Midbrain (tissue), 1 donor: ENCODE measurements around the gene CEP250.
"Not testable (repeated sequence)": the region's sequence is repeated elsewhere in the genome, so short reads cannot be mapped to it uniquely, and the experiment has no call there.

ENCODE experiments used
- DNase-seq: peaks from one replicate; lab custom pipeline; 2025; lab: John Stamatoyannopoulos, UW

Gene CEP250

DNA sequence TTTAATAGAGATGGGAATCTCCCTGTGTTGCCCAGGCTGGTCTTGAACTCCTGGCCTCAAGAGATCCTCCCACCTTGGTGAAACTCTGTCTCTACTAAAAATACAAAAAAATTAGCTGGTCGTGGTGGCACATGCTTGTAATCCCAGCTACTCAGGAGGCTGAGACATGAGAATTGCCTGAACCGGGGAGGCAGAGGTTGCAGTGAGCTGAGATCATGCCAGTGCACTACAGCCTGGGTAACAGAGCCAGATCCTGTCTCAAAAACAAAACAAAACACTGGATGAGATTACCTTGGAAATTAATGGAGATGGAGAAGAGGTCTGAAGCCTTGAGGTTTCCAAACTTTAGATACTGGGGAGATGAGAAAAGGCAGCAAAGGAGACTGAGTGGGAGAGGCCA is 2.1 kb downstream of the CEP250 start:
- not testable (repeated sequence) for DNase-seq

DNA sequence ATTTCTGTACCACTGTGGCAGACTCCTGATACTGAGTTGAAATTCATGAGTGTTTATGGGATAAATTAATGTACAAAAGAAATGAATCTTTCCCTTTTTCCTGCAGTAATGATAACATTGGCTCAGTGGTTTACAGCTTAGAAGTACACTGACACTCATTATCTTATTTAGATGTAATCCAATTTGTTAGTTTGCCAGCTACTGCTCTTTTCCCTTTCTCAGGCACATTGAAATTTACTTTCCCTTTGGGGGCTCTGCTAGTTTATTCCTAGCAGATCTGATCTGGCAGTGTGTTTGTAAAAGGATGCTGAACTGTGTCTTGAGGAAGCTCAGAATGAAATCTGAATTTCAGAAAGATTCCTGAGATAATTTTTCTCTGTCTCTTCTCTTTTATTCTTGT is 3.0 kb downstream of the CEP250 start:
- DNase-seq = no peak

DNA sequence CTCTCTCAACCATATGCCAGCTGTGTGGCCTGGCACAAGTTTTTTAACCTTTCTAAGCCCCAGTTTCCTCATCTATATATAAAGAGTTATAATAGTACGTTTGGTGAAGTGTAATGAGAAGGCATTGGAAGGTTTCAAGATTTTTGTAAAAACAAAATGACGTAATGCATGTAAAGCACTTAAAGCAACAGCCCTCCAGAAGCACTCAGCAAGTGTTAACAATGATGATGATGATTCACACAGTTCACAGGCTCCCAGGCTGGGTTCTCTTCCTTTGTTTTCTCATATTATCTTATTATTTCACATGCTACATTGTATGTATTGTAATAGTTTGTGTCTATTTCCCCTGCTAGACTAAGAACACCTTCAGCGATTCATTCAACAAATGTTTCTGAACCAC is 6.2 kb downstream of the CEP250 start:
- DNase-seq = no peak

DNA sequence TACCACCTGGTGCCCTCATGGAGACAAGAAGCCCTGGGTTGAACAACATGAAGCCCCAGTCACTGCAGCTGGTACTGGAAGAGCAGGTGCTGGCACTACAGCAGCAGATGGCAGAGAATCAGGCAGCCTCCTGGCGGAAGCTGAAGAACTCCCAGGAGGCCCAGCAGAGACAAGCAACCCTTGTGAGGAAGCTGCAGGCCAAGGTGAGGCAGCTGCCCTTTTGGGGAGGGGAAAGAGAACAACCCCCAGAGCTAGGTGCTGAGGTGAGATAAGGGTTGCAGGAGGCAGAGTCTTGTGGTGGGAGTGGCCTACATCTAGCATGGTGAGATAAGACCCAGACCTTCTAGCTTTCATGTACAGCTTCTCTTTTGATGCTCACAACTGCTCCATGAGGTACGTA is 7.0 kb downstream of the CEP250 start:
- no peak for DNase-seq

DNA sequence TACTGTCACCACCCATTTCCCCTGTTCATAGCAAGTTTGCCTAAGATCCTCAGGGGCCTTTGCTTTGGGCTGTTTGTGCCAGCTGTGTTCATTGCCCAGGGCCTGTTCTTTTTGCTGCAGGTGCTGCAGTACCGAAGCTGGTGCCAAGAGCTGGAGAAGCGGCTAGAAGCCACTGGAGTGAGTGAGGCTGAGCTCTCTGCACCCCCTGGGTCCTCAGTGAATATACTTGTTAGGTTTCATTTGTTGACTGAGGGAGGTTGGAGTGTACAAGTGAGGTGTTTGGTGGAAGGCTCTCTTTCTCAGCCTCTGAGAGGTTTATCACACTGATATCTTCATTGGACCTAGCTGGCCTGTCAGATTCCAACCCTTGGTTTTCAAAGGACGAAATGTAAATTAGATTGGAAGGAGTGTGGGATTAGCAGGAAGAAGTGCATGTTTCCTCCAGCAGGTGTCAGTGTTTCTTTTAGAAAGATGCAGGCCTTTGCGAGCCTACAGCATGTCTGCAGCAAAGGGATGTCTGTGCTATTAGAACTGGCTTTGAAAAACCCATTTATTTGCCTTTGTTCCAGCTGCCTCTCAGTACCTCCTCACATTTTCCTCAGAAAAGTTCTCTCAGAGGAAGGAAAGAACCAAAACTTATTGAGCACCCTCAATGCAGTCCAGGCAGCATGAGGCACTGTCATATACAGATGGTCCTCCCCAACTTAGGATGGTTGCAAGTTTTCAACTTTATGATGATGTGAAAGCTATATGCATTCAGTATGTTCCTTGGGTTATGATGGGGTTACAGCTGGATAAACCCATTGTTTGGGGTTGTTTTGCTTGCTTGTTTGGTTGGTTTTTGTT is 8.3 kb downstream of the CEP250 start:
- peak; percentile 79 for DNase-seq

DNA sequence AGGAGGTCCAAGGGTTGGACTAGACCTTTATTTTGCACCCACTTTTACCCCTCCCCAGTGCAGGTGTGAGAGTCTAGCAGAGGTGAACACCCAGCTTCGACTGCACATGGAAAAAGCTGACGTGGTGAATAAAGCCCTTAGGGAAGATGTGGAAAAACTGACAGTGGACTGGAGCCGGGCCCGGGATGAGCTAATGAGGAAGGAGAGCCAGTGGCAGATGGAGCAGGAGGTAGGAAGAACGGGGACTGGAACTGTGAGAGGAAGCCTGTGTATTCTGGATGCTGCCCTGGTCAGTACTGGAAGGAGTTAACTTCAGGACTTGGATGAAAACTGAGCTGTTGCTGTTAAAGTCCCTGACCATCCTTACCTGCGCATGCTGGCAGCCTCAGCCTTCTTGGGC is 10.6 kb downstream of the CEP250 start:
- no peak for DNase-seq

DNA sequence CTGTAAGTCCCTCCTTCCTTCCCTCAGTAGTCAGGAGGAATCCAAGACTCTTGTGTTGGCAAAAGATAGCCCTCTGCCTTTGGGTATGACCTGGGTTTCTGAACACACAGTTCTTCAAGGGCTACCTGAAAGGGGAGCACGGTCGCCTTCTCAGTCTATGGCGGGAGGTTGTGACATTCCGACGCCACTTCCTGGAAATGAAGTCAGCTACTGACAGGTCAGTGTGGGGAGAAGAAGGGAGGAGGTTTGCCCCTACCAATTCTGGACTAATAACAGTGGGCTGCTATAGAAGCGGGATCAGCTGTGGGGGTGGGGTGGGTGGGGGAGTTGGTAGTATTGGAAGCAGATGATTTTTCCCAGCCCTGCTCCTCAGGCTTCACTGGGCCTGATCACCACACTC is 11.5 kb downstream of the CEP250 start:
- no peak for DNase-seq

DNA sequence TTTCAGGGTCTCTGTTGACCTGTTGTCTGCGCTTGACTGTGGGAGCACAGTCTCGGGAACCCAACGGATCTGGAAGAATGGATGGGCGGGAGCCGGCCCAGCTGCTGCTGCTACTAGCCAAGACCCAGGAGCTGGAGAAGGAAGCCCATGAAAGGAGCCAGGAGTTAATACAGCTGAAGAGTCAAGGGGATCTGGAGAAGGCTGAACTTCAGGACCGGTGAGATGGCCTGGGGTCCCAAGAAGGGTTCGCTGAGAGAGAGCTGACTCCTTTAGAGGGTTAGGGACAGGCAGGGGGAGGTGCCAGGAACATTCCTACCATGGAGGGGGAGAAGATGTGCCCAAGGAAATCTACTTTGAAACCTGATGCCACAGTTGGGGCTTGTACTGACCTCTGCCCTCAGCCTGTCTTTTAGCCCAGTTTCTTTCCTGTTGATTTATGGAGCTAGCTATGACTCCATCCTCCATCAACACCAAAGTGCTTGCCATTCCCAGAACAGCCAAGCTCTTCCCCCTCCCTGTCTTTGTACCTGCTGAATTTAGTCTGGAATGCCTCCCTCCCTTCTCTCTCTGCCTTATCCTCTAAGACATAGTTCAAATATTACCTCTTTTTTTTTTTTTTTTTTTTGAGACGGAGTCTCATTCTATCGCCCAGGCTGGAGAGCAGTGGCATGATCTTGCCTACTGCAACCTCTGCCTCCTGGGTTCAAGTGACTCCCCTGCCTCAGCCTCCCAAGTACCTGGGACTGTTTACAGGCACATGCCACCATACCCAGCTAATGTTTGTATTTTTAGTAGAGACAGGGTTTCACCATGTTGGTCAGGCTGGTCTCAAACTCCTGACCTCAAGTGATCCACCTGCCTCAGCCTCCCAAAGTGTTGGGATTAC is 12.2 kb downstream of the CEP250 start:
- no peak for DNase-seq

DNA sequence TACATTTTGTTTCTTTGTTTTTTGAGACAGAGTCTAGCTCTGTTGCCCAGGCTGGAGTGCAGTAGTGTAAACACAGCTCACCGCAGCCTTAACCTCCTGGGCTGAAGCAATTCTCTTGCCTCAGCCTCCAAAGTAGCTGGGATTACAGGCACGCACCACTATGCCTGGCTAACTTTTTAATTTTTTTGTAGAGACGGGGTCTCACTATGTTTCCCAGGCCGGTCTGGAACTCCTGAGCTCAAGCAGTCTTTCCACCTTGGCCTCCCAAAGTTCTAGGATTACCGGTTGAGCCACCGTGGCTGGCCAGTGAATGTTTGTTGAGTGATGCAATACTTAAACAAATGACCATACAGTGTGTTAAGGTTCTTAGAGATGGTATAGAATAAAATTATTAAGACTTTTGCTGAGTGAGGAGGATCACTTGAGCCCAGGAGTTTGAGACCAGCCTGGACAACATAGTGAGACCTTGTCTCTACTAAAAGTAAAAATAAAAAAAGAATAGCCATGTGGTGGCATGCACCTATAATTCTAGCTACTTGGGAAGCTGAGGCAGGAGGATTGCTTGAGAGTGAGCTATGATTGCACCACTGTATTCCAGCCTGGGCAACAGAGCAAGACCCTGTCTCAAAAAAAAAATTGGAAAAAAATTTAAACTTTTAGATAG is 13.4 kb downstream of the CEP250 start:
- DNase-seq = no peak

DNA sequence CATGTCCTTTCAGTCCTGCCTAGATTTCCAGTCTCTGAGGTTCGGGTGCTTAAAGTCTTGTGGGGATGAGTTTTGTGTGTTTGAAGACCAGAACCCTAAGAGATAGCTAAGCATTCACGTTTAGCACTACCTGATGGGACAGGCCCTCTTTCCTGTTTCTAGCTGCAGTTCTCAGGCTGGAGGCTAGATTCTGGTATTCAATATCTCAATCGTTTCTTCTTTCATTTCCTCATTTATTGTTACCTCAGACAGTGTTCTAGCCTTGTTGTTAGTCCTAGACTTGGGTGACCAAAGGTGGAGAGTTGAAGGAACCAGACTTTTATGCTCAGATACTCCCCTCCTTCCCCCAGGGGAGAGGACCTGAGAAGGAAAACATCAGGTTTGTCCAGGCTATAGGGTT is 16.8 kb downstream of the CEP250 start:
- no peak for DNase-seq

DNA sequence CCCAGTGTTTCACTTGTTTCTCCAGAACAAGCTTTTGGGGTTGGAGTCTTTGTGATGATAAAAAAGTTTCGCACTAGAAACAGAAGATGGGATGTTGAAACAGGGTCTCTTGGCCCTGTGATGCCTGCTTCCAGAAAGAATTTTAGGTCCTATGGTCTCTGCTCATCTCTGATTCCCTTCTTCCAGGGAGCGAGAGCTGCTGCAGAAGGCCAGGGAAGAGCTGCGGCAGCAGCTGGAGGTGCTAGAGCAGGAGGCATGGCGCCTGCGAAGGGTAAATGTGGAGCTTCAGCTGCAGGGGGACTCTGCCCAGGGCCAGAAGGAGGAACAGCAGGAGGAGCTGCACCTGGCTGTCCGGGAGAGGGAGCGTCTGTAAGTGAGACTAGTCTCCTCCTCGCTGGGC is 18.3 kb downstream of the CEP250 start:
- no peak for DNase-seq

DNA sequence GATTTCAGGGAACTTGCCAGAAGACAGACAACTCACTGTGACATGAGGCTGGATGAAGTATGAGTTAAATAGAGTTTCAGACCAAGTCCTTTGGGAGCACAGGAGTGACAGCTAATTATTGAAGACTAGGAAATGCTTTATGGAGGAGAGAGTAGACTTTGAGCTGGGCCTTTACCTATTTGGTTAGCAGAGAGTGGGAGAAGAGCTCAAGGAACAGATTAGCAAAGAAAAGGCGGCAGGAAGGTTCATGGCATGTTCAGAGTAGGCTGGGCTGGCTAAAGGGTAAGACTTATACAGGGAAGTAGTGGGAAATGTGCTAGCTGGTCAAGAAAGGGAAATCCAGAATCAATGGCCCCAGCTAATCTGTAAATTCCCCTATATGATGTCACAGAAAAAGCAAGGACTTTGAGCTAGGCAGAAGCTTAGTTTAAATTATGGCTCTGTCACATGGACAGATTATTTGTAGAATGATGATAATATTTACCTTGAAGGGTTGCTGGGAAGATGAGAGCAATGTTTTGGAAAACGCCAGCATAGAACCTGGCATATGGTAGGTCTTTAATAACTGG is 19.0 kb downstream of the CEP250 start:
- DNase-seq = no peak

DNA sequence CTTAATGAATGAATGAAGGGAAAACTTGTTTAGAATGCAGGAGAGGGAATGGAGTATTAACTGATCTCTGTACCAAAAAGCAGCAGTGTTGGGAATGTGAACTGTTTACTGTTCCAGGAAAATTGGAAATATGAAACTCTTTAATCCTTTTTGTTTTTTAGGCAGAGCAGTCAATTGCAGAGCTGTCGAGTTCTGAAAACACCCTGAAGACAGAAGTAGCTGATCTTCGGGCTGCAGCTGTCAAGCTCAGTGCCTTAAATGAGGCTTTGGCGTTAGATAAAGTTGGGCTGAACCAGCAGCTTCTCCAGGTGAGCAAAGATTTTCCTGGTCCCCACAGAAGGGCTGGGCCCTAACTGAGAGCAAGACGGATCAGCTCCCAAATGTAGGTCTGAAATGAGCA is 20.9 kb downstream of the CEP250 start:
- DNase-seq = no peak

DNA sequence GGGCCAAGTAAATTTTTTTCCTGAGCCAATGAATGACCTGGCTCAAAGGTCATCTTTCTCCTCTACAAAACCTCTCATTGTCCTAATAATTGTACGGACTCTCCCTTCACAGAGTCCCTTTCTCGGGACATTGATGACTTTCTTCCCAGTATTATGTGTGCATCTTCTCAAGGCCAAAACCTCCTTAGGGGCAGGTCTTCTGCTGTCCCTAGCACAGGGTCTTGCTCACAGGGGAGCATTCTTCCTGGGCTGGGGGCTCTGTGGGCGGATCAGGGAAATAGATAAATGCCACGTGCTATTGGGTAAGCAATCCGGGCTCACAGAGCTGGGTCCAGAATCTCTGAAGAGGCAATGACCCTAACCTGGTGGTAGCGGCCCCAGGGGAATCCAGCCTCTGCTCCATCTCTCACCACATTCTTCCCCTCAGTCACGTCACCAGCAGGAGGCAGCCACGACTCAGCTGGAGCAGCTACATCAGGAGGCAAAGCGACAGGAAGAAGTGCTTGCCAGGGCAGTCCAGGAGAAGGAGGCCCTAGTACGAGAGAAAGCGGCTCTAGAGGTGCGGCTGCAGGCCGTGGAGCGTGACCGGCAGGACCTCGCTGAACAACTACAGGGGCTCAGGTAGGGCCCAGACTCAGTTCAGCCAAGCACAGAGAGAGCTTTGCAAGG is 23.5 kb downstream of the CEP250 start:
- DNase-seq = no peak

DNA sequence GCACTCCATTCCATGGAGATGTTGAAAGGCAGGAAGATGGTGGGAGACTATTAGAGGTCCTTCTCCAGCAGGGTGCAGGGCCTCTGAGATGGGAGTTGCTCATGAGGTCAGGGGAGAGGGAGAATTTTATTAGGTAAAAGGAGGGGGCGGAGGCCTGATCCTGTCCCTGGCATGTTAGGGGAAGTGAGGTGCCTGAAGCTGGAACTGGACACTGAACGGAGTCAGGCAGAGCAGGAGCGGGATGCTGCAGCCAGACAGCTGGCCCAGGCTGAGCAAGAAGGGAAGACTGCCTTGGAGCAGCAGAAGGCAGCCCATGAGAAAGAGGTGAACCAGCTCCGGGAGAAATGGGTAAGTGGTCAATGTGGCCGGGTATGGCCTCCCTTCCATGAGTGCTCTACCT is 24.4 kb downstream of the CEP250 start:
- DNase-seq = no peak

DNA sequence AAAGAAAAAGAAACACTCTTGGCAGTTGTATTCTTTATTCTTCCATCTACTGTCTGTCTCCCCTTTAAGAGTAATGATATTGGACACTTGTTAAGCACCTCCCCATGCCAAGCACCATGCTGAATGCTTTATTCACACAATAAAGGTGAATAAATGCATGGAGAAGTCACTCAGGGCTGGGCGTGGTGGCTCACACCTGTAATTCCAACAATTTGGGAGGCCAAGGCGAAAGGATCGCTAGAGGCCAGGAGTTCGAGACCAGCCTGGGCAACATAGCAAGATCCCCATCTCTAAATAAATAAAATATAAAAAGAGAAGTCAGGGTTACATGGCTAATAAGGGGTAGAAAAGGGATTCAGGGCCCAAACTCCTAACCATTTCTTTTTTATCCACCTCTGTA is 32.1 kb downstream of the CEP250 start:
- no peak for DNase-seq

DNA sequence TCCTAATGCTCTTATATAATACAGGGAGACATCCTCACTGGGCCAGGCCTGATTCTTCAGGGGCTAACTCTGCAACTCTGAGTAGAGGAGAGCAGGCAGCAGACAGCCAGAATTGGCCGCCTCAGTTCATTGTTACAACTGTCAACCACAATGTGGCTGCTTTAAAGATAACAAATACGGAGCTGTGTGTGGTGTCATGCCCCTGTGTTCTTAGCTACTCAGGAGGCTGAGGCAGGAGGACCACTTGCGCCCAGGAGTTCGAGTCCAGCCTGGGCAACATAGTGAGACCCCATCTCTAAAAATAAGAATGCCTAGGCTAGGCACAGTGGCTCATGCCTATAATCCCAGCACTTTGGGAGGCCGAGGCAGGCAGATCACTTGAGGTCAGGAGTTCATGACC is 34.3 kb downstream of the CEP250 start:
- no peak for DNase-seq

DNA sequence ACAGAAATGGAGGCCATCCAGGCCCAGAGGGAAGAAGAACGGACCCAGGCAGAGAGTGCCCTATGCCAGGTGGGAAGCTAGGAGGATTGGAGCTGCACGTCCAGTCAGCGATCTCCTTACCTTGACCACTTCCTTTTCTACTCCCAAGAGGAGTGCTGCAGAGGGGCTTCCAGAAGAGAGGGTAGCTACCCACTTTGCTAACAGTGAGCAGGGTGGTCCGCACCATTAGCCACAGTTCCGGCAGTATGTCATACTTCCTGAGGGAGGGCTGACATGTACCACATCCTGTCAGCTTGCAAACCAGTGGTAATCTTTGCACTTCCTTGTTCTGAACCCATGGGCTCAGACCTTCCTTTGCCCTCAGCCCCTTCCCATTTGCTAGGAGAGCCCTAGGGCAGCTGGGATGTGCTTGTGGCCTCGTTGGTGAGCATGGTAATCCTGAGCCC is 35.4 kb downstream of the CEP250 start:
- DNase-seq = no peak

DNA sequence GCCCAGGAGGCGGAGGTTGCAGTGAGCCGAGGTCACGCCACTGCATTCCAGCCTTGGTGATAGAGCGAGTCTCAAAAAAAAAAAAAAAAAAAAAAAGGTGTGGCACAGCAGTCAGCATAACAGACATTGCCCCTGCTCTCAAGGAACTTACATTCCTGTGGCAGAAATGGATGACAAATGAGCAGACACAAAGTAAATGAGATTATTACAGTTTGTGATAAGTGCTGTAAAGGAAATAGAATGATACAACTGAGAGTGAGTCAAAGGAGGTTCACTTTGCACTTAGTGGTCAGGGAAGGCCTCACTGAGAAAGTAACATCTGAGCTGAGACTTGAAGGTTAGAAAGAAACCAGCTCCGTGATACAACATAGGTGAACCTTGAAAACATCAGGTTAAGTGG is 36.4 kb downstream of the CEP250 start:
- DNase-seq = no peak

DNA sequence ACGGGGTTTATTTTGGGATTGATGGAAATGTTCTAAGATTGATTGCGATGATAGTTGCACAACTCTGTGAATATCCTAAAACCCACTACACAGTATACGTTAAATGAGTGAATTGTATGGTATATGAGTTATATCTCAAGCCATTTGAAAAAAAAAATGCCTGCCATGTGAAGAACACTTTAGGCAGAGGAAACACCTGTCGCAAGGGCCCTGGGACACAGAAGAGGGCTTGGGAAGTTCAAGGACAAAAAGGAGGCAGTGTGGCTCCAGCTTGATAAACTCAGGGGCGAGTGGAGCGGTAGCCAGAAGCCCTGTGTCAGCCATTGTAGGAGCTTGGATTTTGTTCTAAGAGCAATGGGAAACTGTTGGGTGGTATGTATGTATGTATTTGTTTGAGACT is 37.0 kb downstream of the CEP250 start:
- DNase-seq = no peak

DNA sequence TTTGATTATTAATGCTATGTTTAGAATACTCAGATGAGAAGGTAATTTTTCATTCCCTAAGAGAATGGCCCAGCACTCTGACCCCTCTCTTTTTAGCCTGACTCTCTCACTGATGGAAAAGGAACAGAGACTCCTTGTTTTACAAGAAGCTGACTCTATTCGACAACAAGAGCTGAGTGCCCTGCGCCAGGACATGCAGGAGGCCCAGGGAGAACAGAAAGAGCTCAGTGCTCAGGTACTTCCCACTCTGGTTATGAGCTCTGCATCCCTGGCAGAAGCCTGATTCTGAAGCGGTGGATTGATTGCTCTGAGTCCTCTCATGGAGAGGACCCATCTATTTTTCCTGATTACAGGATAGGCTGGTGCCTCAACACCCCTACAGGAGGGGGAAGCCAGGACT is 41.1 kb downstream of the CEP250 start:
- no peak for DNase-seq

DNA sequence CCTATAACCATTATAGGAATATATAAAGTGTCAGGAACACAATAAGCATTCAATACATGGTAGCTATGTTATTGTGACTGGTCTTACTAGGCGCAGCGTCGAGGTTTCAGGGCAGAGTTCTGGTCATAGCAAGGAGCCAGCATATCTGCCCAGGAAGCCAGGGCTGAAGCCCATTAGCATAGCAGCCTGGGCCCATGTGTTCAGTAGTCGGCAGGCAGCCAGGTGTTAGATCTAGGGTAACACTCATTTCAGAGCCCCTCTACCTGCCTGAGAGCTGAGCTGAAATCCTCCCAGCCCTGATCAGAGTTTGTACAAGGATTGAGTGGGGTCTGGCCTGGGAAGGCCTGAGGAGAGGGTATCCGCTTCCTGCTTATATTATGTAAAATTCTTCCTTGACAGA is 41.9 kb downstream of the CEP250 start:
- no peak for DNase-seq
